Erythroblast (primary cell): ENCODE results near the gene CAMP.

Source experiments
- GATA1 ChIP-seq: IDR thresholded peaks from 2 replicates; pipeline ENCODE4 v1.6.1; 2011; ENCODE audit warnings: low read depth, mild to moderate bottlenecking, control low read depth, low read length, moderate library complexity
- POLR2A ChIP-seq: IDR thresholded peaks from 2 replicates; pipeline ENCODE4 v1.6.1; 2011; ENCODE audit warnings: mild to moderate bottlenecking, low read length

DNA sequence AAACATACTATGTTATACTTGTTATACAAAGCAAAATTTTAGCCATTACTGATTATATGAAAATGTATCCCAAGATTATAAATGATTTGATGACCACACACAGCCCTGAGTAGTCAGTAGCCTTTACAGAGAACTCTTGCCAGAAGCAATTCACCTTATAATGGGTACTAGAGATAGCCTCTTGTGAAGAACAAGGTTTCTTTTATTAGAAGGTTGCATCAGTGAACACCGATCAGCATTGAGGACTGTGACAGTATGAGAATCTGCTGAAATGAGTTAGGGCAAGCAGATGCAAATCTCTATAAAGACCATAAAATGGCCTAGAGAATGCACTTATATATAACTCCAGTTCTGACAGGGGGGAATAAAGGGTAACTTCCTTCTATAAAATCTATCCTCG, 45.2 kb upstream of the CAMP start:
- TF ChIP-seq POLR2A (no peak), GATA1 (no peak)
